Cardiac muscle cell (in vitro differentiated cells and primary cell): ENCODE measurements around the gene HS3ST3A1. TPM values are rescaled to one million over a fixed set of nuclear protein-coding genes. Genes with fewer than 3 reads are reported as not detected.
A peak's percentile ranks its signal among the peaks of the same experiment; 100 is the strongest.

Source experiments
- DNase-seq, 2 donors: peaks; one replicate each; pipeline versions ENCODE4 v3.0.0 to v3.0.0-alpha.2; 2010 to 2017; ENCODE audit warnings: low read depth in 1 of 2, low spot score in 1 of 2
- H3K27ac ChIP-seq: fragments of 200-600 bp; sonication (generic); 2 replicates; pipeline ENCODE4 v1.5.1; 2016
- H3K27me3 ChIP-seq: fragments of 200-600 bp; sonication (generic); 2 replicates; pipeline ENCODE4 v1.6.0; 2016; ENCODE audit warnings: control low read depth
- H3K36me3 ChIP-seq: fragments of 200-600 bp; sonication (generic); 2 replicates; pipeline ENCODE4 v1.5.1; 2016; ENCODE audit warnings: control low read depth
- H3K4me1 ChIP-seq: fragments of 200-600 bp; sonication (generic); 2 replicates; pipeline ENCODE4 v1.8.1; 2017; ENCODE audit warnings: low read depth, mild to moderate bottlenecking, mixed run types
- H3K4me3 ChIP-seq: fragments of 200-600 bp; sonication (generic); 2 replicates; pipeline ENCODE4 v1.5.1; 2016; ENCODE audit warnings: mild to moderate bottlenecking
- H3K9me3 ChIP-seq: fragments of 200-600 bp; sonication (generic); 2 replicates; pipeline ENCODE4 v1.5.1; 2017; ENCODE audit warnings: low read depth, mild to moderate bottlenecking, control low read depth
- polyA plus RNA-seq: library from polyadenylated mRNA; unstranded; fragments of >200 nt; fragmentation: Nextera tagmentation; extraction: Ambion mirVana; gene quantifications from 2 replicates; pipeline ENCODE4 v1.2.1, GENCODE V29; 2016
- total RNA-seq: library from RNA; depleted of rRNA; stranded (reverse); fragments of >200 nt; gene quantifications from 2 replicates; pipeline ENCODE4 v1.2.3, GENCODE V29; 2016
- TF ChIP-seq, protein P1 (sequence below): IDR thresholded peaks from 2 replicates; pipeline ENCODE4 v1.5.1; 2012; ENCODE audit warnings: low read depth, mild to moderate bottlenecking, low read length

Gene HS3ST3A1
- total and polyA plus RNA-seq, 2 experiments from 2014 or later: 8.2 to 20.6 TPM

DNA sequence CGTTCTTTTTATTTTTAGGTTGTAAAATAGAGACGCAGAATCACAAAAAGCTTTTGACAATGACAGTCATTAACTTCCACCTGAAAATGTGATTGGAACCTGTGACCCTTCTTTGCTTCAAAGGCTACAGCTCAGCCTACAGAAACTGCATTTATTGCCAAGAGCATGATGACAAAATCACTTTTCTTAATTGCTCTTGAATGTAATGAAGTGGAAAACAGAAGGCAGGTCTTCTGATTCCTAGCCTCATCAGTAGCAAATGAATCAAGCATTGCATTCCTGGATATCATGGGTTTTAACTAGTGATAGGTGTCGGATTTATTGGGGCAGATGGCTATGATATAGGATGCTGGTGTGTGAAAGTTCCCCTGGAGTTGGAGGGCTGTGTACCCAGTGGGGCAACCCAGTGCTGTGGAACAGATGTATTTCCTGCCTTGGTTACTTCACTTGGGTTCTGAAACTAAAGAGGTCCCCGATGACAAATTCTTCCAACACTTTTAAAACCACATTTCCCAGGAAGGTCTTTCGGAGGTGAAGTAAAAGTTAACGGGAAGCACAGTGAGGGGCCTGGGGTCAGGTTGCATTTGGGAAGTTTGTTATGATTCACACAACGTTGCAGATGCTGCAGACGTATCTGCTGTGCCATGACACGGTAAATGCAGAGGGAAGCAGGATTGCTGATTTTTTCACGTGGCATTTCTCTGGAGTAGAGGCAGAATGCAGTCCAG is 127.5 kb downstream of the HS3ST3A1 start:
- TF ChIP-seq, protein P1, sequence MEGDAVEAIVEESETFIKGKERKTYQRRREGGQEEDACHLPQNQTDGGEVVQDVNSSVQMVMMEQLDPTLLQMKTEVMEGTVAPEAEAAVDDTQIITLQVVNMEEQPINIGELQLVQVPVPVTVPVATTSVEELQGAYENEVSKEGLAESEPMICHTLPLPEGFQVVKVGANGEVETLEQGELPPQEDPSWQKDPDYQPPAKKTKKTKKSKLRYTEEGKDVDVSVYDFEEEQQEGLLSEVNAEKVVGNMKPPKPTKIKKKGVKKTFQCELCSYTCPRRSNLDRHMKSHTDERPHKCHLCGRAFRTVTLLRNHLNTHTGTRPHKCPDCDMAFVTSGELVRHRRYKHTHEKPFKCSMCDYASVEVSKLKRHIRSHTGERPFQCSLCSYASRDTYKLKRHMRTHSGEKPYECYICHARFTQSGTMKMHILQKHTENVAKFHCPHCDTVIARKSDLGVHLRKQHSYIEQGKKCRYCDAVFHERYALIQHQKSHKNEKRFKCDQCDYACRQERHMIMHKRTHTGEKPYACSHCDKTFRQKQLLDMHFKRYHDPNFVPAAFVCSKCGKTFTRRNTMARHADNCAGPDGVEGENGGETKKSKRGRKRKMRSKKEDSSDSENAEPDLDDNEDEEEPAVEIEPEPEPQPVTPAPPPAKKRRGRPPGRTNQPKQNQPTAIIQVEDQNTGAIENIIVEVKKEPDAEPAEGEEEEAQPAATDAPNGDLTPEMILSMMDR: no peak
- no peak overlapping the region for H3K27ac ChIP-seq
- no peaks in the 10 kb centered on the region for H3K4me1 ChIP-seq
- H3K9me3 ChIP-seq: no peaks in the 10 kb centered on the region
- no peak for DNase-seq
- no peaks in the 10 kb centered on the region for H3K36me3 ChIP-seq
- H3K27me3 ChIP-seq: no peaks in the 10 kb centered on the region
- H3K4me3 ChIP-seq: no peak overlapping the region

DNA sequence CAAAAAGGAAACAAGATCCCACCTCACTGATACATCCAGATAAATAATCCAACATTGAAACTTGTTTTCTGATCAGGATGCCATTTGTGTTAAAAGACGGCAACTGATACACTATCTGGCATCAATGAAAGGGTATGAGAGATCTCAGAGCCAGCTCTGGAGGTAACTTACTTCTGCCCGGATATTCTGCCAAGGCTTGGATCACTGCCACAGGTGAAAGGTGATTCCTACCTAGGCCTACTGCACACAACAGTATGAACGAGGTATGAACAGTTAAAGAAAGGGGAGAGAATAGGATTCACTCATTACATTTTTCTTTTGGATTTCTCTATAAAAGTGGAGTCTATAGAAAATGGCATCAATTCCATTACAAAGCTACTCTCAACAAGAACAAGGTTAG is 136.1 kb downstream of the HS3ST3A1 start:
- Histone ChIP-seq H3K36me3 (no peaks in the 10 kb centered on the region), H3K27ac (no peak overlapping the region), H3K4me3 (no peak overlapping the region), H3K9me3 (no peaks in the 10 kb centered on the region), H3K4me1 (no peaks in the 10 kb centered on the region), H3K27me3 (no peaks in the 10 kb centered on the region)
- DNase-seq: no peak
- TF ChIP-seq, protein P1: no peak

DNA sequence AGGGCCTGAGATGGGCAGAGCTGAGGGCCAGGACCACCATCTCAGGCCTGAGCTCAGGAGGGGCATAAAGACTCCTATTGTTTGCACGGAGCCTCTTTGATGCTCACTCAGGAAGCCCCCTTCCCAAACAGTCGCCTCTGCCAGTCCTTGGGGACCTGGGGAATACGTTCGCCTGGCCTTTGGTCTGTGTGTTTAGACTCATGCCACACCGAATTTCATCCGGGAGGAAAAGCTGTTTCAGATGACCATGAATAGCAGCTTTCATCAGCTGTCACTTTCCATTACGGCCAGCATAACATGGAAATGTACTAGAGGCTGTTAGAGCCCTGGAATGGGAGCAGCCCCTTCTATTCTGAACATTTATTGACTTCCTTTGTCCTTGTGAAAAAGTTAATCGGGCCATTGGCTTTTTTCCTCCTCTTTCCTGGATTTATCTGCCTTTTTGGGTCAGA is 139.0 kb downstream of the HS3ST3A1 start:
- Histone ChIP-seq H3K9me3 (no peaks in the 10 kb centered on the region), H3K36me3 (no peaks in the 10 kb centered on the region), H3K27ac (no peak overlapping the region), H3K4me3 (no peak overlapping the region), H3K4me1 (no peaks in the 10 kb centered on the region), H3K27me3 (no peaks in the 10 kb centered on the region)
- no peak for DNase-seq
- TF ChIP-seq, protein P1: no peak

DNA sequence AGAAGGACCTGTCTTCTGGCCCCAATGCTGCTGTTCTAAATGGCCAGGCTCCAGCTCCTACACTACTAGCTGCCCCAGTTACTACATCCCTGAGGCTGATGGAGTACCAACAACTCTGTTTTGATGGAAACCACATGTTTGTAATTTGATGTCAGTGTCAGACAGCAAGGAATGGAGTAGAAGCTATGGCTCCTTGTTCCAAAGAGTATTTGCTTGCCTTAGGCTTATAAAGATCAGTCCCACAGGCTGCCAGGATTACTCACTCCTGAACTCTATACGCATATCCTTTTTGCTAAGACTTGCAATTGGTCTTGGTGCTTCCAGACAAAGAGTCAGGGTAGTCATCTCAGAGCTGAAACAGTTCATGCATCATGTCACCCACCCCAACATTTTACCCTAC is 139.6 kb downstream of the HS3ST3A1 start:
- no peak overlapping the region for H3K4me3 ChIP-seq
- no peak overlapping the region for H3K27ac ChIP-seq
- H3K27me3 ChIP-seq: no peaks in the 10 kb centered on the region
- H3K4me1 ChIP-seq: no peaks in the 10 kb centered on the region
- H3K9me3 ChIP-seq: no peaks in the 10 kb centered on the region
- H3K36me3 ChIP-seq: no peaks in the 10 kb centered on the region
- peak in 1 of 2 donors; percentile 6 for DNase-seq
- TF ChIP-seq, protein P1: no peak

DNA sequence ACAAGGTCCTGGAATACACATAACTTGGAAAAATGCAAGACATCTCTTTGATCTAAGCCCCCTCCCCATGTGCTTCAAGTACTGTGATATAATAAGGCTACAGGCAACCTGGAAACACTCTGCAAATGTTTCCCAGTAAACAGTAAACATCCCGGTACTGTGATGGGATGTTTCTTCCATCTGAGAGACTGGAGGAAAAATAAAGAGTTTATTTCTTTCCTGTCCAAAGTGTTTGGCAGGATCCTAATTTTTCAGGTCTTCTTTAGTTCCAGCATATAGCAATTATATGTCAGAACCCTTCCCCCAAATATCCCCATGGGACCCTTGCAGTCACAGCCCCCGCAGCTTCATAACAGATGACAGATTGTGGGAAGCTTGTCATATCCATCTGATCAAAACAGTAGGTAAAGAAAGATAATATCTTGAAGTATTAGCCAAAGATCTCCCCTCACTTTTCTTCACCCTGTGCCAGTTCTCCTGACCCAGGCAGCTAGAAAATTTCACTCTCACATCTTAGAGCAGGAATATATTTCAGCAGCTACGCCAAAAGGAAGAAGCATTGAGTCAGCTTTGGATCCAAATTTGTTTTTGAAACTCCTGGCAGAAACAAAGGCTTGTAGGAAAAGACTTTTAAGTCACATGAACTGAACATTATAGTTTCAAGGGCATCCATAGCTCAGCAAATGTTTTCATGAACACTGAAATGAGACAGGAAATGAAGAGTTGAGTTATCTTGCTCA is 141.3 kb downstream of the HS3ST3A1 start:
- DNase-seq: peak in 1 of 2 donors; percentile 19
- H3K9me3 ChIP-seq: no peaks in the 10 kb centered on the region

More for the DNA sequence above, 141.3 kb downstream of the HS3ST3A1 start:
- H3K27me3 ChIP-seq: no peaks in the 10 kb centered on the region
- H3K4me1 ChIP-seq: no peaks in the 10 kb centered on the region
- H3K4me3 ChIP-seq: no peak overlapping the region
- TF ChIP-seq, protein P1: no peak
- no peak overlapping the region for H3K27ac ChIP-seq
- no peaks in the 10 kb centered on the region for H3K36me3 ChIP-seq
